Parathyroid adenoma (tissue), 2 donors: Measurements from ENCODE around the gene NIPAL1.

Source experiments
- H2AFZ ChIP-seq: fragments of 300-600 bp; sonication (generic); one replicate; pipeline ENCODE4 v1.7.0; 2017; ENCODE audit warnings: antibody characterized with exemption, mild to moderate bottlenecking
- H3K27ac ChIP-seq: fragments of 300-600 bp; sonication (generic); one replicate; pipeline ENCODE4 v1.7.0; 2017
- H3K27me3 ChIP-seq: fragments of 300-600 bp; sonication (generic); one replicate; pipeline ENCODE4 v1.7.0; 2017; ENCODE audit warnings: low read length; ENCODE audit not compliant: control insufficient read depth, insufficient read depth
- H3K36me3 ChIP-seq: fragments of 300-600 bp; sonication (generic); one replicate; pipeline ENCODE4 v1.7.0; 2017; ENCODE audit warnings: low read length; ENCODE audit not compliant: control insufficient read depth, insufficient read depth
- H3K4me1 ChIP-seq: fragments of 300-600 bp; sonication (generic); one replicate; pipeline ENCODE4 v1.7.0; 2017; ENCODE audit warnings: control low read depth
- H3K4me2 ChIP-seq: fragments of 300-600 bp; sonication (generic); one replicate; pipeline ENCODE4 v1.7.0; 2017; ENCODE audit warnings: low read length
- H3K4me3 ChIP-seq: fragments of 300-600 bp; sonication (generic); one replicate; pipeline ENCODE4 v1.7.0; 2017; ENCODE audit warnings: low read depth, low read length
- H3K79me2 ChIP-seq: fragments of 300-600 bp; sonication (generic); one replicate; pipeline ENCODE4 v1.7.0; 2017; ENCODE audit warnings: control low read depth
- H3K9ac ChIP-seq: fragments of 300-600 bp; sonication (generic); one replicate; pipeline ENCODE4 v1.7.0; 2017; ENCODE audit warnings: mild to moderate bottlenecking
- H3K9me3 ChIP-seq: fragments of 300-600 bp; sonication (generic); one replicate; pipeline ENCODE4 v1.7.0; 2017; ENCODE audit warnings: low read length; ENCODE audit not compliant: control insufficient read depth
- CTCF ChIP-seq: fragments of 300-600 bp; sonication (generic); IDR thresholded peaks from one replicate; pipeline ENCODE4 v1.7.0; 2017; ENCODE audit warnings: antibody characterized with exemption, mild to moderate bottlenecking
- donor health status: primary hyperparathyroidism.

The NIPAL1 gene

GRCh38 chr4:48085821-48086589, 69.4 kb downstream of the NIPAL1 start:
- Histone ChIP-seq H3K4me3 (no peak overlapping the region), H3K9ac (no peak overlapping the region), H3K4me2 (no peak overlapping the region), H3K27me3 (no peaks in the 10 kb centered on the region), H3K79me2 (no peaks in the 10 kb centered on the region), H3K4me1 (peaks cover 5% of the 10 kb centered on the region), H3K36me3 (no peaks in the 10 kb centered on the region), H2AFZ (no peak overlapping the region), H3K9me3 (no peaks in the 10 kb centered on the region), H3K27ac (no peak overlapping the region)
- TF ChIP-seq CTCF, result no peak
